ENCODE measurements around the gene IQSEC1. TPM values are rescaled to one million over a fixed set of nuclear protein-coding genes. Genes with fewer than 3 reads are reported as not detected.

Gene IQSEC1
- total RNA-seq, 1 donor from 2014 or later, result 41.7 TPM

GRCh38 chr3:12910356-12911099 is 162.7 kb downstream of the IQSEC1 start:
- Mint-ChIP-seq H3K27ac (no peak overlapping the region), H3K36me3 (peaks cover 6% of the 10 kb centered on the region), H3K4me3 (no peak overlapping the region), H3K27me3 (ENCODE audit: low read depth) (no peaks in the 10 kb centered on the region), H3K4me1 (no peaks in the 10 kb centered on the region), H3K9me3 (no peaks in the 10 kb centered on the region)
- DNase-seq (ENCODE audit: low spot score in 2 of 2, unreplicated experiment in 2 of 2), result no peak
- no peak for TF ChIP-seq CTCF (IDR thresholded peaks at IDR 0.05; ENCODE audit: unreplicated experiment)

- Mint-ChIP-seq H3K9me3 (no peaks in the 10 kb centered on the region), H3K36me3 (peaks cover 6% of the 10 kb centered on the region), H3K27me3 (ENCODE audit: low read depth) (no peaks in the 10 kb centered on the region), H3K27ac (no peak overlapping the region), H3K4me1 (no peaks in the 10 kb centered on the region), H3K4me3 (no peak overlapping the region)
- no peak for TF ChIP-seq CTCF (IDR thresholded peaks at IDR 0.05; ENCODE audit: unreplicated experiment)
- no peak for DNase-seq (ENCODE audit: low spot score in 2 of 2, unreplicated experiment in 2 of 2)
Measured at GRCh38 chr3:12909710-12910109, 163.5 kb downstream of the IQSEC1 start.

GRCh38 chr3:12908859-12909258 is 164.4 kb downstream of the IQSEC1 start:
- H3K4me1 Mint-ChIP-seq, result no peaks in the 10 kb centered on the region
- no peak overlapping the region for H3K27ac Mint-ChIP-seq
- H3K9me3 Mint-ChIP-seq, result no peaks in the 10 kb centered on the region
- H3K4me3 Mint-ChIP-seq, result no peak overlapping the region
- no peaks in the 10 kb centered on the region for H3K27me3 Mint-ChIP-seq (ENCODE audit: low read depth)
- no peak for TF ChIP-seq CTCF (IDR thresholded peaks at IDR 0.05; ENCODE audit: unreplicated experiment)
- DNase-seq (ENCODE audit: low spot score in 2 of 2, unreplicated experiment in 2 of 2), result no peak
- H3K36me3 Mint-ChIP-seq, result peaks cover 6% of the 10 kb centered on the region

- Mint-ChIP-seq H3K27ac (no peak overlapping the region), H3K27me3 (ENCODE audit: low read depth) (no peaks in the 10 kb centered on the region), H3K9me3 (no peaks in the 10 kb centered on the region), H3K36me3 (peaks cover 5% of the 10 kb centered on the region), H3K4me3 (no peak overlapping the region), H3K4me1 (no peaks in the 10 kb centered on the region)
- DNase-seq (ENCODE audit: low spot score in 2 of 2, unreplicated experiment in 2 of 2), result no peak
- TF ChIP-seq CTCF (IDR thresholded peaks at IDR 0.05; ENCODE audit: unreplicated experiment), result no peak
Measured at GRCh38 chr3:12908136-12908730, 165.0 kb downstream of the IQSEC1 start.

GRCh38 chr3:12907729-12908128 is 165.5 kb downstream of the IQSEC1 start:
- no peak for DNase-seq (ENCODE audit: low spot score in 2 of 2, unreplicated experiment in 2 of 2)
- H3K4me1 Mint-ChIP-seq, result no peaks in the 10 kb centered on the region
- no peak overlapping the region for H3K27ac Mint-ChIP-seq
- H3K4me3 Mint-ChIP-seq, result no peak overlapping the region
- peaks cover 3% of the 10 kb centered on the region for H3K36me3 Mint-ChIP-seq
- no peak for TF ChIP-seq CTCF (IDR thresholded peaks at IDR 0.05; ENCODE audit: unreplicated experiment)
- no peaks in the 10 kb centered on the region for H3K9me3 Mint-ChIP-seq
- no peaks in the 10 kb centered on the region for H3K27me3 Mint-ChIP-seq (ENCODE audit: low read depth)

All from mesothelial cell of epicardium (in vitro differentiated cells).